ENCODE results near the gene LARGE1. TPM values are rescaled to one million over a fixed set of nuclear protein-coding genes. Genes with fewer than 3 reads are reported as not detected.

LARGE1 gene
- total RNA-seq, 1 donor from 2014 or later = 29.5 TPM

DNA sequence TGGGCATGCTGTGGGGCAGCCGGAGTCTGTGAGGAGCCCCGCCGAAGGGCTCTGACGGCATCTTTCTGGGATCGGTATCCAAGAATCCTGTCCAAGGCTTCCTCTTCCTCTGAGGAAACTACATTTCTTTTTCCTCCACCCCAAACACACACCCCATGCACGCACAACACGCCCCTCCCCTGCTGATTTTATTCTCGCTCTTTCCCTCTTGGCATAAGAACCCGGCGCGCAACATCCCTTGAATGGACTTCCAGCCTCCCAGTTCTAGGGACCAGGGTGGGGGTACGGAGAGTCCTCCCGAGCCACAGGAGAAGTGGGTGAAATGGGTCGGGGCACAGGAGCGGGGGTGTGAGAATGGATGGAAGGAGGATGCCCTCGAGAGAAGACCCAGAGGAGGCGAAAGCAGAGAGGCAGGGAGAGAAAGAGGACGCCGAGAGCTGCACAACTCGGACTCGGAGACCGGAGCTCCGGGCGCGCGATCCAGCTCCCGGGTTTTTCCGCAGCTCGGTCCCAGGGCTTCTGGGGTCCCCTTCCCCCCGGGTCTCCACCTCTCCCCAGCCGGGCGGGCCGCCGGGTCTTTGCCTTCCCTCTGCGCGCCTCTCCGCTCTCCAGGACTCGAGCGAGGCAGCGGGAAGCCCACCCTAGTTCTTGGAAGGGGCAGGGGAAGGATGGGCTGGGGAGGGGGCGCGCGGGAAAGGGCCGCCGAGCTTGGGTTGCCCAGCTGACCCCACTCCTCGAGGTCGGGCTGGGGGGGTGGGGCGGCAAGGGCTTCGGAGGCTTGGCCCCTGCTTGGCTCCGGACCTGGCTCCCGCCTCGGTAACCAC, 1.5 kb upstream of the LARGE1 start:
- peaks cover 39% of the 10 kb centered on the region for H3K4me1 ChIP-seq
- TF ChIP-seq POLR2AphosphoS5 (IDR thresholded peaks at IDR 0.05; ENCODE audit: insufficient read depth in 1 of 2, low read depth in 1 of 2) (peak in 1 of 2 donors; percentile 65), POLR2A (IDR thresholded peaks at IDR 0.05) (peak in 1 of 2 donors; percentile 40)
- TF ChIP-seq, protein P1, sequence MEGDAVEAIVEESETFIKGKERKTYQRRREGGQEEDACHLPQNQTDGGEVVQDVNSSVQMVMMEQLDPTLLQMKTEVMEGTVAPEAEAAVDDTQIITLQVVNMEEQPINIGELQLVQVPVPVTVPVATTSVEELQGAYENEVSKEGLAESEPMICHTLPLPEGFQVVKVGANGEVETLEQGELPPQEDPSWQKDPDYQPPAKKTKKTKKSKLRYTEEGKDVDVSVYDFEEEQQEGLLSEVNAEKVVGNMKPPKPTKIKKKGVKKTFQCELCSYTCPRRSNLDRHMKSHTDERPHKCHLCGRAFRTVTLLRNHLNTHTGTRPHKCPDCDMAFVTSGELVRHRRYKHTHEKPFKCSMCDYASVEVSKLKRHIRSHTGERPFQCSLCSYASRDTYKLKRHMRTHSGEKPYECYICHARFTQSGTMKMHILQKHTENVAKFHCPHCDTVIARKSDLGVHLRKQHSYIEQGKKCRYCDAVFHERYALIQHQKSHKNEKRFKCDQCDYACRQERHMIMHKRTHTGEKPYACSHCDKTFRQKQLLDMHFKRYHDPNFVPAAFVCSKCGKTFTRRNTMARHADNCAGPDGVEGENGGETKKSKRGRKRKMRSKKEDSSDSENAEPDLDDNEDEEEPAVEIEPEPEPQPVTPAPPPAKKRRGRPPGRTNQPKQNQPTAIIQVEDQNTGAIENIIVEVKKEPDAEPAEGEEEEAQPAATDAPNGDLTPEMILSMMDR (IDR thresholded peaks at IDR 0.05) = no peak
- H3K4me3 ChIP-seq = peak overlapping the region; percentile 79 to 84
- H3K9me3 ChIP-seq = no peaks in the 10 kb centered on the region
- H3K36me3 ChIP-seq = no peaks in the 10 kb centered on the region
- H3K27me3 ChIP-seq = no peaks in the 10 kb centered on the region
- H3K27ac ChIP-seq = peak overlapping the region; percentile 93
- intact Hi-C loops (cut with DNase I) = loop anchor here (2.0 to 10.0 kb wide), 3 partner anchors 129 to 387 kb away; no protein-coding TSS in a partner anchor
- DNase-seq (ENCODE audit: extremely low spot score in 2 of 2) = peak in 1 of 2 donors; percentile 90

- Histone ChIP-seq H3K36me3 (no peaks in the 10 kb centered on the region), H3K27me3 (no peaks in the 10 kb centered on the region), H3K4me3 (peak overlapping the region; percentile 79 to 84), H3K4me1 (peaks cover 41% of the 10 kb centered on the region), H3K9me3 (no peaks in the 10 kb centered on the region), H3K27ac (peak overlapping the region; percentile 93)
- TF ChIP-seq, protein P1 (IDR thresholded peaks at IDR 0.05) = no peak
- TF ChIP-seq POLR2A (IDR thresholded peaks at IDR 0.05) (peak in 1 of 2 donors; percentile 90), POLR2AphosphoS5 (IDR thresholded peaks at IDR 0.05; ENCODE audit: insufficient read depth in 1 of 2, low read depth in 1 of 2) (peak; percentile 32 to 87)
- intact Hi-C loops (cut with DNase I) = loop anchor here (2.0 to 10.0 kb wide), 3 partner anchors 129 to 386 kb away; no protein-coding TSS in a partner anchor
- DNase-seq (ENCODE audit: extremely low spot score in 2 of 2) = peak in 1 of 2 donors; percentile 98
These were observed 750 bp upstream of the LARGE1 start for GRCh38 chr22:33920927-33921524.

GRCh38 chr22:33919391-33920196, 682 bp downstream of the LARGE1 start:
- no peaks in the 10 kb centered on the region for H3K36me3 ChIP-seq
- H3K27me3 ChIP-seq = no peaks in the 10 kb centered on the region
- peak overlapping the region; percentile 79 to 84 for H3K4me3 ChIP-seq
- peak overlapping the region; percentile 85 for H3K27ac ChIP-seq
- no peaks in the 10 kb centered on the region for H3K9me3 ChIP-seq
- peak in 1 of 2 donors; percentile 91 for DNase-seq (ENCODE audit: extremely low spot score in 2 of 2)
- H3K4me1 ChIP-seq = peaks cover 50% of the 10 kb centered on the region
- intact Hi-C loops (cut with DNase I) = loop anchor here (2.0 to 10.0 kb wide), 3 partner anchors 127 to 385 kb away; no protein-coding TSS in a partner anchor
- TF ChIP-seq, protein P1 (IDR thresholded peaks at IDR 0.05) = no peak
- TF ChIP-seq POLR2AphosphoS5 (IDR thresholded peaks at IDR 0.05; ENCODE audit: insufficient read depth in 1 of 2, low read depth in 1 of 2) = peak in 1 of 2 donors; percentile 59

DNA sequence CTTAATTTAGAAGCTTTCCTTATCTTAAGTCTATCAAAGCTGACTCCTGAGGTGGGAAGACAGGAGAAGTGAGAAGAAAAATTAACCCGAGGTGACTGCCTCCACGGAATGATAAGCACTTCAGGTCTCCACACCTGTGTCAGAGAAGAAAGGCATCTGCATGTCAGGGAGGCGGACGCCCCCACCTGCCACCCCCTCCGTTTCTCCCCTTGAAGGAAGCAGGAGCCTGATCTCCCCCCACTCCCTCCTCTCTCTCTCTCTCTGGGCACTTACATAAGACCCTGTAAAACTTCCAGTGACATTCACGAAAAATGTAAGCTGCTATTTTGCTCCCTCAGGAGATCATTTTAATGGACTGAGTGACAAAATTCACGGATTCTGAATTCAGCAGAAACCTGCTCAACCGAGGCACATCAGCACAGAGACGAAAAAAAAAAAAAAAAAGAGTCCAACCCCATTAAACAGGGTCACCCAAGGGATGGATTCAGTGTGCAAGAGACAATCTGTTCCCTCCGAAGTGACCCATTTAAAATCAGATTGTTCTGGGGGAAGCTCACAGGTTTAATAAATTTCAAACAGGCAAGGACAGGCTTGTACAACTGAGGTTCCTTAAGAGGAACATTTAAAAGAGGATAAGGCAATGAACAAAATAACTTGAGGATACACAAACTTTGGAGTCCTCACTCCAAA, 1.5 kb downstream of the LARGE1 start:
- no peaks in the 10 kb centered on the region for H3K27me3 ChIP-seq
- H3K4me3 ChIP-seq = peak overlapping the region; percentile 79 to 84
- no peaks in the 10 kb centered on the region for H3K36me3 ChIP-seq
- no peak for DNase-seq (ENCODE audit: extremely low spot score in 2 of 2)
- H3K27ac ChIP-seq = peak overlapping the region; percentile 85
- no peaks in the 10 kb centered on the region for H3K9me3 ChIP-seq
- H3K4me1 ChIP-seq = peaks cover 52% of the 10 kb centered on the region
- intact Hi-C loops (cut with DNase I) = no loop called here
- no peak for TF ChIP-seq POLR2A (IDR thresholded peaks at IDR 0.05)
- TF ChIP-seq, protein P1 (IDR thresholded peaks at IDR 0.05) = no peak
